Activated CD4-positive, alpha-beta T cell treated with anti-CD3 and anti-CD28 coated beads for 24 hours (primary cell): ENCODE data around the gene ABCD4.

Source experiments
- DNase-seq, 2 donors: peaks; one replicate each; pipeline ENCODE4 v3.0.0-alpha.2; 2020; ENCODE audit warnings: low read depth in 2 of 2

The ABCD4 gene

DNA sequence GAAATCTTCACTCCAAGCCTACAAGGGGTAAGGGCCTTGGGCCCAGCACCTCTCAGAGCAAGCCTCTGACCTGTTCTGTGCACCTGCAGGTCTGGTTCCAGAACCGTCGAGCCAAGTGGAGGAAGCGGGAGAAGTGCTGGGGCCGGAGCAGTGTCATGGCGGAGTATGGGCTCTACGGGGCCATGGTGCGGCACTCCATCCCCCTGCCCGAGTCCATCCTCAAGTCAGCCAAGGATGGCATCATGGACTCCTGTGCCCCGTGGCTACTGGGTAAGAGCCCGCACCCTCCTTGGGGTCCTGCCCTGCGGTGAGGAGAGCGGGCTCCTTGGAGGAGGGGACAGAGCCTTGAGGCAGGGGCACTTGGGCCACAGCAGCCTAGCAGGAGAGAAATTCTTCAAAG lies 43.2 kb downstream of the ABCD4 start:
- no peak for DNase-seq

DNA sequence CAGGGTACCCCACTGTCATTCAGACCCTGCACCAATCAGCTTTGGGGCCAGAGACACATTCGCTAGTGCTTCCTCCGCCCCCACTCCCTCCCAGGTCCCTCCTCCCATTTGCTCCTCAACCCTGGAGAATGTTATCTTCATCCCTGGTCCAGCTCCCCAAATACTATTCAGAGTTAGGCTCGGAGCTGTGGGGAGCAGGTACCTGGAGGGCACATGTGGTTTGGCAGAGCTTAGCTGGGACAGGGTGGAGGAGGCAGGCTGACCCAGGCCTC lies 44.0 kb downstream of the ABCD4 start:
- no peak for DNase-seq

DNA sequence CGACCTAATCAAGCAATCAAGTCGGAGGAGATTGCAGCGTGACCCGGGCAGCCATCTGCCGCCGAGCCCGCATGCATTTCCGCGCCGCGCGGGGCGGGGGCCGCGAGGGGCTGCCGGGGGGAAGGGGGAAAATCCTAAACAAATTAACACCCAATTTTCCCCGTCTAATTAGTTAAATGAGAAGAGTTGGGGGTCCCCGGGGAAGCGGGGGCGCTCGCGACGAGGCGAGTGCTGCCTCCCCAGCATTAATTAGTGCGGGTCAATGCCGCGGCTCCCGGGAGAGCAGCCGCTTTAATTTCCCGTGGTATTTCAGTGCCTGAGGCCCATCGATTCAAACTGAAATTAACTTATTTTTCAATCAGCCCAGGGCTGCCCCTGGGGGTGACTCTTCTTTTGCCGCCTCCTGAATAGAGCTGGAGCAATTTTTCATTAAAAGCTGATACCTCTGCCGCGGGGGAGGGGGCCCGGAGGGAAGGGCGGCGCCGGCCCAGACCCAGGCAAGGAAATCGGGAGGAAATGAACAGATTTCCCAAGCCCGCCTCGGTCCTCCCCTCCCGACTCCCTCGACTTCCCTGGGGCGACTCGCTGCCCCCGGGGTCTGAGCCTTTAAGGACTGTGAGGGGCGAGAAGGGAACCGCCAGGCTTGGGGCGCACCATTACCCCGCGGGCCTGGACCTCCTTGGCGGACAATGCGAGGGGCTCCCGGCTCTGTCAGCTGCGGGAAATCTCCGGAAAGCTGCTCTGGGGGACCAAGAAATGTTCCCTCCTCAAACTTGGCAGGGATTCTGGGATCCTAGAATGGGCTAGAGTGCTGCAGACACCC lies 44.6 kb downstream of the ABCD4 start:
- DNase-seq = no peak

DNA sequence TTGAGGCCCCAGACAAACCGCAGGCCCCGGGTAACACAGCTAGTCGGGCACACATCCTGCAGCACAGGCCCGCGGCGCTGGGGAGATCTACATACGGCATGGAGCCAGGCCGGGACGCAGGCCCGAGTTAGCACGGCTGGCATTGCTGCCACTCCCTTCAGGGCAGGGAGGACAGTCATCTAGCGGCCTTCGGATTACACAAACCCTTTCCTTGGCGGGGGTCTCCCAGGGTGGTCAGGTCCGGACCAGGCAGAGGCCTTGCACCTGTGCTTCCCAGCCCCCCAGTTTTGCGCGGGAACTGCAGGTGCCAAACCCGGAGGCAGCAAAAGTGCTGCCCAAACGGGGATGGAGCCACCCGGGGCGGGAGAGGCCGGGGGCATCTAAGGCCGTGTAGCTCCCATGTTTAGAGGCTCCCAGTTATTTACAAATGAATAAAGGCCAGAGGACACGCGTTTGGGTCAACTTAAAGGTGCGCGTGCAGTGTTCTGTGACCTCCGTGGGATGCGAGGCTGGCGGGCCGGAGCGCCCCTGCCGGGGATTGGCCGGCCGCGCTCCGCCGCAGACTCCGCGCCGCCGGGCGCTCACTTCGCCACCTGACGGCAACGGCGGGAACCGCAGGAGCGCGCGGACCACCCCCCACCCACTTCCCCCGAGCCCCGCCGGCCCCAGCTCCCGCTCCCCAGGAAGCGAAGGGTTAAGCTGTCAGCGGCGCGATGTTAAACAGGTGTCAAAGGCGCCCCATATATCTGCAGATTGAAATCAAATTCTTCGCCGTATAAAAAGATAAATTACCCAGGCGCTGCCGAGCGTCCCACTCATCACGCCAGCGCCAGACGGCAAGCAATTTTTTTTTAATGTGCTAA lies 45.4 kb downstream of the ABCD4 start:
- DNase-seq = peak; percentile 49 to 56

DNA sequence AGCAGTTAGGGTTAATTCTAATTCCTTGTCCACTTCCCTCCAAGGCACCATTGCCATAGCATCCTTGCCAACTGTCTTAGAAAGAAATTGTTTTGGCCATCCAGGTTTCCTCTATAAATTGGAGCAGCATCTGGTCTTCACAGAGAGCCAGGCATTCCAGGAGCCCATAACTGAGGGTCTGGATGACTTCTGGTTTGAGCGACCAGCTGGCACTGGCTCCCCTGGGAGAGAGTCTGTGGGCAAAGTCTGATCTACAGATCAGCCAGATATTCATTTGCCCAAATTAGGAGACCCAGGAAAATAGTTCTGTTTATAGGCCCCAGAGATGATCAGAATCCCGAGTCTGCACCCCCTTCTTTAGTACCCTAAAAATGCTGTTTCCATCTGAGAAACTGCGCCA lies 47.5 kb downstream of the ABCD4 start:
- DNase-seq = no peak

DNA sequence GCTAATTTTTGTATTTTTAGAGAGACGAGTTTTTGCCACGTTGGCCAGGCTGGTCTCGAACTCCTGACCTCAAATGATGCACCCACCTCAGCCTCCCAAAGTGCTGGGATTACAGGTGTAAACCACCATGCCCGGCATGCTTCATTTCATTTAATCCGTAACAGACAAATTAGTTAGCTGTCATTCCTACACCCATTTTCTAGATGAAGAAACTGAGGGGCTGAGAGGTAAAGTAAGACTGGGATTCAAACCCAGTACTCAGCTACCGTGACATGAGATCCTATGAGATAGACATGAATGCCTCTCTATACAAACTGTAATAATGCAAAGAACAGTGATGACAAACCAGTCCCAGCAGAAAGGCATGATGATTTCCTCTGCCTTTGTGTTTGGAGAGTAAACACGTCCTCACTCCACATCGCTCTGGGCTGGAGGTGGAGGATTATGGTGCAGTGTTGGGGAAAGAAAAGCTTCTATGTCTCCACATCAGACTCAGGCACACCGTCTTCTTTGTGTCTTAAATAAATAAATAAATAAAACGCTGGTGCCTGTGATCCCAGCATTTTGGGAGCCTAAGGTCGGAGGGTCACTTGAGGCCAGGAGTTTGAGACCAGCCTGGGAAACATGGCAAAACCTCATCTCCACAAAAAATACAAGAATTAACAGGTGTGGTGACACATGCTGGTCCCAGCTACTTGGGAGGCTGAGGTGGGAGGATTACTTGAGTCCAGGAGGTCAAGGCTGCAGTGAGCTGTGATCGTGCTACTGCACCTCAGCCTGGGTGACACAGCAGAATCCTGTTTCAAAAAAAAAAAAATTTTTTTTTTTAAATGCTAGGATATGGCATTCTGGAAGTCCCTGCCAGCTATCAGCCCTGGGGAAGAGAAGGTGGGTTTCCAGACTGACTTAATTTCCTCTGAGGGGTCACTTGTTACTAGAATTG lies 53.0 kb downstream of the ABCD4 start:
- DNase-seq = no peak

DNA sequence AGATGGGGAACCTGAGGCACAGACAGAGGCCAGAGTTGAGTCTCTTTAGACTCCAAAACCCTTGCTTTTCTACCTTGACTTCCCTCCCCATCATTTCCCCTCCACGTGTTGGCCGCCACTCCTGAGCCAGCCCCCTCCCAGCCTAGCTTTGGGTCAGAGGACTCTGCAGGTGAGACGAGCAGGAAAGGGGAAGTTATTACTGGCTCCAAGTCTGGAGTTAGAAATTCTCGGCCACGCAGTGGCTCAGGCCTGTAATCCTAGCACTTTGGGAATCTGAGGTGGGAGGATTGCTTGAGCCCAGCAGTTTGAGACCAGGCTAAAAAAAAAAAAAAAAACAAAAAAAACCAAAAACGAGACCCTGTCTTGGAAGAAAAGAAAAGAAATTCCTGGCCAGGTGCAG lies 54.7 kb downstream of the ABCD4 start:
- no peak for DNase-seq

DNA sequence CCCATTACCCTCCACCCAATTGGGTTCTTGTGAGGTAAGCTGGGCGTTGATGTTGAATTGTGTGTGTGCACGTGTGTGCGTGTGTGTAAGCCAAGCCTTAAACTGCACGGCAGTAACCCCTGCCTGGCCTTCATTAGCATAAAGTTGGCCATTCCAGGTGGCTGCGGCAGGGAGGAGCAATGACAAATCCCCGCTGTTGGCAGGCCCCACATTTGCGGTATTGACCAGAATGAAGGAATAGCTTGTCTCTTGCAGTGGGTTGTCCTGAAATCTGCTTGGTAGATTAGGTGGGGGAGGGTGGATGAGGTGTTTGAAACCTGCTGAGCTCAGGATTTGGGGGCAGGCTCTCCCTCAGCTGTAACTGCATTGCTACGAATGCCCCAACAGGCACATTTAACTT lies 56.2 kb downstream of the ABCD4 start:
- DNase-seq = no peak

DNA sequence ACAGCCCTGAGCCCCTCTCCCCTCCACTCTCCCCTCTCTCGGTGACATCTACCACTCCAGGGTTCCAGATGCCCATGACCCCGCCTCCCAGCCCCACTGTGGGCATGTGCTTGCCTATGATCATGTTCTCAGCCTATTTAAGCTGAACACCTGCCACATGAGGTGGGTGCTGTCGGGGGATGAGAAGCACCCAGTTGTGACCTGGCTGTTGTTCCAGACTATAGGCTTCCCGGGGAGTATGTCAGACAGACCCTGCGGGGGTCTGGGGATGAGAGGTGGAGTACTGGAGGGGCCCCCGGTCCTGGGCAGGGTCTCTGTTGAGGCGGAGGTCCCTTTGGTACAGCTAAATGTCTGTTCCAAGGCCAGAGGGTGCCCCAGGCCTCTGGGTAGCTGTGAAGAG lies 57.4 kb downstream of the ABCD4 start:
- DNase-seq = no peak

DNA sequence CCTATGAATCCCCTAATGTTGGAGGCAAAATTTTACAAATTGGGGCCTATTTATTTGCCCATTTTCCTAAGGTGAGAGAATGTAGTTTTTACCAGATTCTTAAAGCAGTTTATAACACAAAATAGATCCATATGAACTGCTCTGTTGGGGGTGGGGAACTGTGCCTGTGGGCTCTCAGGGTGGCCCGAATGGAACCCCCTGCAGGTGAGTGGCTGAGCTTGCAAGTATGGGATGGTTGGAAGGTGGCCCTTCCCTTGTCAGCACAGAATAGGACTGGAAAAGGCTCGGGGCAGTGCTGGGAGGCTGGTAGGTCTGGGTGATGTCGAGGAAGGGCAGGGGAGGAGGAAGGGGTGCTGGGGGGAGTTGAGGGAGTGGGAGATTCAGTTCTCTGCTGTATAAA lies 58.6 kb downstream of the ABCD4 start:
- DNase-seq = no peak

DNA sequence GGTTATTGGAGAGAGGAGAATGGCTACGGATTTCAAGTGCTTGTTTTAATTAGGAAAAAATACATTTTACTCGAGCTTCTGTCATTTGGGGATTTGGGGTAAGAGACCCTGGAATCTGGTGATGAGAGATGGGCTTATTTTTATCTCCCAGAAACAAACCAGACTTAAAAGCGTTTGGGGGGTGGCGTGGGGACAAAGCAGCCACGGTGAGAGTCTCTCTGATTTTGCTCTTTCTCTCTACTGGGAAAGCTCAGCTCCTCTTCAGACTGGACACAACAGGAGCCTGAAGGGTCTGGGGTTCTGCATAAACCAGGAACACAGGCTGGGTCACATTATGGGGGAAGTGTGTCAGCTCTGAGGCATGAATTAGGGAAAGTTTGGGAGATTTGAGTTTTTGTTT lies 59.7 kb downstream of the ABCD4 start:
- DNase-seq = no peak

DNA sequence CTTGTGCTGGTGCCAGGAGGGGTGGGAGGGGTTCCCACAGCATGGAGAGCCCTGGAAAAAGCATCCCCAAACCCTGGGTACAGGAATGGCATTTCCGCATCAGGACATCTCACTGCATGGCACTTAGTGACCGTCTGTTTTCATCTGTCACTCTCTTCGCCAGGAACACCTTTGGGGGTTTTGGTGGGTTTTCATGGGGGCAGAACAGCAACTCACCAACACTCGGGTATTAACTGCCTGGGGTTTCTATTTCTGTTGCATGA lies 60.0 kb downstream of the ABCD4 start:
- DNase-seq = no peak

DNA sequence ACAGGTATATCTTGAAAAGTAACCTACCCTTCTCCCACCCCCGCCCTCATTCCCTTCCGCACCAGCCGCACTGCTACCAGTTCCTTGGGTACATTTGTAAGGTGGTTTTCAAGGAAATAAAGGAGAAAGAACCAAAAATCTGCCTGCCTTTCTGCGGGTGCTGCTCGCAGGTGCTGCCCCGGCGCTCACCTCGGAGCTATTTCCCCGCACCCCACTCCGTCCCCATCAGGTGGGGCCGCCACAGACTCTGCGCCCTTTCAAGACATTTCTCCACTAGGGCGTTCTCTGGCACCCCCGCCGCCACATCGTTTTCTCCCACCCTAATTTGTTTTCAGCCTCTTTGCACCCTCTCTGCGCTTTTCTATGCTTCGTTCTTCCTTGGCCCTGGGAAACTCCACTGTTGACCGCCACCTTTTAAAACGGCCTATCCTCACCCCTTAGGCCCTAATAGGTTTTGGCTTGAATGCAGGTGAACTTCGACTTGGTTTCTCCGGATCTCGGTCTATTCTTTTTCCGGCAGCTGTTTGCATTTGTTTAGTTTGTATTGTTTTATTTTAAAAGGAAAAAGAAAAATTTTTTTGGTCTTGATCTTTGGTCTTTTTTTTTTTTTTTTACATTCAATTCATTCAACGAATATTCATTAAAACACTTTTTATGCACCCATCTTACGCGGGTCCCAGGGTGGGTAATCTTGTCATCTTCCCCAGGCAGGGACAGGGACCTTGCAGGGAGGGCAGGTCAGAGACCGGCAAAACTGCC lies 60.5 kb downstream of the ABCD4 start:
- no peak for DNase-seq

DNA sequence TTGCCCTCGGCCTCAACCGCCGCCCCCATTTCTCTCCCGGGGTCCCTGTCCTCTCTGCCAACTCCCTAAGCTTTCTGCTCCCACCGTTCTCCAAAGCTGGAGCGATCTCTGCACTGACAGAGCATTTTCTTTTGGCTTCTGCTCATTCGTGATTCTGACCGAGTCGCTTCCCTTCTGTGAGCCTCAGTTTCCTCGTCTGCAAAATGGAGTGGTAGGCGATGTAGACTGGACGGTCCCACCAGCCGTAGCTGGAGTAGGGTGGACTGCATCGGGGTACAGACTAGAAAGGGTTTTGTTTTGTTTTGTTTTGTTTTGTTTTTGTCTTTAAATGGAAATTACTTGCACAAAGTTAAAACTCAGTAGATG lies 61.1 kb downstream of the ABCD4 start:
- DNase-seq = no peak

DNA sequence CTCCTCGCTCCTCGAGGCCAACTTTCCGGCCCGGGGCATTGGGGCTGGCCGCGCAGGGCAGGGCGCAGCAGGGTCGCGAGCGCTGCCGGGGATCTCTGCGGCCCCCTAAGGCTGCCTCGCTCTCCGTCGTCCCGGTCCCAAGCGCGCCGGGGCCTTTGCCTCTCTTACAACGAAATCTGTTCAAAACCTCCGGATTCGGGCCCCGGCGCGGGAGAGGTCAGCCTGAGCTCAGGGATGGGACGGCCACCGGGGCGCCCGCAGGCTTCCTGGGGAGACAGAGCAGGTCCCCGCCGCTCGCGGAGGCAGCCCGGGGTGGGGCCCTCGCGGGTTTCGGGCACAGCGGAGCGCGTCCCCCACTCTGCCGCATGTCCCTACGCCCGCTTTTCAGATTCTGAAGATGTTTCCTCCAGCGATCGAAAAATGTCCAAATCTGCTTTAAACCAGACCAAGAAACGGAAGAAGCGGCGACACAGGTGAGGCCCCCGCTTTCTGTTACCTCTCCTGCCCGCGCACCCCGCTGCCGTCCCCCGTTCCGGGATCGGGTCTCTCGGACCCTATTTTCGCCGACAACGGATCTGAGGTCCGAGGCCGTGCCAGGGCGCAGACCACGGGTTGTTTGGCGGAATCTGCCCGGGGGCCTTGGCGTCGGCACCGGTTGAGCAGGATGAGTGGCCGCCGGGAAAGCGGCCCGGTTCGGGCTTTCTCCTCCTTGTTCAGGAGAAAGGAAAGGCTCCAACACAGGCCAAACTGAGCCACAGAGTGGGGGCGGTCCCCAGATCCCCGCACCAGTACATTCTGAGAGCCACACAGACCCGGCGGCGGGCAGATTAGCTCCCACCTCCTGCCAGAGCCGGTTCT lies 61.7 kb downstream of the ABCD4 start:
- no peak for DNase-seq

DNA sequence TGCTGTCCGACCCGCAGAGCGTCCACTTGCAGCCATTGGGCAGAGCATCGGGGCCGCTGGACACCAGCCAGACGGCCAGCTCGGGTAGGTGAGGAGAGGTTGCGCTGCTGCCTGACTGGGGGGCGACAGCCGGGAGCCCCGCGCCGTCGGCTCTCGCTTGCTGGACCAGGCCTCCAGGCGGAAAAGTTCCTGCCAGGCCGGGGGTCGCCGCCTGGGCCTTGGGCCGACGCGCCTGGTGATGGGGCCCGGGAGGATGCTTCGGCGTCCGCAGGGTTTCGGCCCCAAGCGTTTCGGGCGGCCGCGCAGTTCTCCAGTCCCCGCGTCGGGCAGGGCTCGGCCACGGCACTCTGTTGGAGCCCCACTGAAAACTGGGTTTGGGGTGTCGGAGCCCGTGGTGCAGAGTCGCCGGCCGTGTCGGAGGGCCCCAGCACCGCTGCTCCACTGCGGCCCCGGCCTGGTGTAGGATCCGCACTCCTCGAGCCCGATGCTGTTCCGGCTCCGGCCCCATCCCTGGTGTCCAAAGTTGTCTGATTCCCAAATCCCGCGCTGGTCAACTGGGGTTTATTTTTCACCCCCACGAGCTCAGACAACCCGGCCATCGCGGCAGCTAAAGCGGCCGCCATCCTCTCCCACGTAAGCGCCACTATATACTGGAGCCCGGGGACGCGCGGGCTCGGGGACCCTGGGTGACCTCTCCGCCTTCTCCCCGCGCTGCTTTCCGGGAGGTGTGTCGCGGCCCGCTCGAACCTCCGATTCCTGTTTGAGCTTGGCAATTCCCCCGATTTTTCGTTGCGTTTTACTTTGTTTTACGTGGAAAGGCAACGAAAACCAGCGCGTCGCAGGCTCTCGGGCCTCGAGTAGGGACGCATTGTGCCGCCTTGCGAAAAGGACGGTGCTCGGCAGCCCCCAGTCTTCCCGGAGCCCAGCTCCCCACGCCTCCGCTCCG lies 62.6 kb downstream of the ABCD4 start:
- DNase-seq = no peak

DNA sequence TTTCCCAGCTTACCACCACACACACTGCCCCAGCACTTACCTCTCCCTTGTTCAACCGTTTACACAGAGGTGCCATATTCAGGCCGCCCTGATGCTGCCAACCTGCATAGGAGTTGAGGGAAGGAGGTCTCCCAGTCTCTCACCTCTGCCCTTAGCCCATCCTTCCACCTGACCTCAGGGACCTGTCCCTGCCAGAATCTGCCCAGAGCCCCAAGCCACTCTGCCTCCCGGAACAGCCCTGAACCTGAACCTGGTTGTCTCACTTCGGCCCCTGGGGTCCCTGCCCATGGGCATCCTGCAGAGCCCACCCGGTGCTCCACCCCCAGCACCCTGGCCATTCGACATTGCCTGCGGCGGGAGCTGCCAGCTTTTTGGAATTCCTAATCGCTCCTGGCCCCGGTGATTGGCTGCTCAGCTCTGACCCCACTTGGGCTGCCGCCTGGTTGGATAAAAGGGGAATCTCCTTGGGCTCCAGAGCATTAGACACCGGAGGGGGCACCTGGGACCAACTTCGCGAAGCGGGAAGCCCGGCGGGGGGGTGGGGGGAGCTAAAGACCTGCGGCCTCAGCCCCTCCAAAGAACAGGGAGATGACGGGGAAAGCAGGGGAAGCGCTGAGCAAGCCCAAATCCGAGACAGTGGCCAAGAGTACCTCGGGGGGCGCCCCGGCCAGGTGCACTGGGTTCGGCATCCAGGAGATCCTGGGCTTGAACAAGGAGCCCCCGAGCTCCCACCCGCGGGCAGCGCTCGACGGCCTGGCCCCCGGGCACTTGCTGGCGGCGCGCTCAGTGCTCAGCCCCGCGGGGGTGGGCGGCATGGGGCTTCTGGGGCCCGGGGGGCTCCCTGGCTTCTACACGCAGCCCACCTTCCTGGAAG lies 63.5 kb downstream of the ABCD4 start, which contains the start of gene VSX2:
Gene VSX2, plus strand, starts transcription at position 476 of the 874 bp plus-strand sequence. Its CDS starts 113 bp downstream, at position 589.
- no peak for DNase-seq

DNA sequence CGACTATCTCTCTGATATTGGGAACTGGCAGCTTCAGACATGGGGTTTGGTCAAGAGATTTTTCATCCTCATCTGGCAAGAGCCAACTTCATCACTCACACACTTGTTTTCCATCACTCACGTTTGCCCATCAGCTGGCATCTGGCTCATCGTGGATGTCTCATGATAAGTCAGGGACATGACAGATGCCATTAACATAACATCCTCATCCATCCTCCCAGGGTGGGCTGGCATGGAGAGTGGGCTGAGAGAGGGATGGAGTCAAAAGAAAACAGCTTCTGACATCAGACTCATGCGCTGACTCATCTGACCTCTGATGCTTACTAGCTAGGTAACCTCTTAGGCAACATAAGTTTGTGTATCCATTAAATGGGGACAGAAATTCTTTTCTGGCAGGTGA lies 65.3 kb downstream of the ABCD4 start:
- no peak for DNase-seq
